Measurements from ENCODE around the gene ECI2. TPM values are rescaled to one million over a fixed set of nuclear protein-coding genes. Genes with fewer than 3 reads are reported as not detected.
A peak's percentile ranks its signal among the peaks of the same experiment; 100 is the strongest.

Gene ECI2
- total and polyA plus RNA-seq, 4 experiments from 2014 or later = 53.9 to 68.6 (median 62.9) TPM

GRCh38 chr6:4085332-4085700, 50.1 kb downstream of the ECI2 start:
- H3K4me1 Mint-ChIP-seq = no peaks in the 10 kb centered on the region

GRCh38 chr6:4084444-4085331, 50.7 kb downstream of the ECI2 start:
- Mint-ChIP-seq H3K36me3 (no peaks in the 10 kb centered on the region), H3K4me1 (no peaks in the 10 kb centered on the region), H3K4me3 (no peak overlapping the region), H3K9me3 (no peaks in the 10 kb centered on the region), H3K27ac (no peak overlapping the region), H3K27me3 (peaks cover 4 to 6% of the 10 kb centered on the region in 2 donors)
- Histone ChIP-seq H3K4me3 (ENCODE audit: low read length in 2 of 2) (no peak overlapping the region), H3K36me3 (ENCODE audit: insufficient read depth, low read length) (no peaks in the 10 kb centered on the region), H3K27ac (ENCODE audit: low read depth, low read length) (no peak overlapping the region), H3K9me3 (ENCODE audit: control insufficient read depth in 1 of 2, low read length in 2 of 2) (no peaks in the 10 kb centered on the region), H3K4me1 (ENCODE audit: insufficient read depth, low read length) (no peaks in the 10 kb centered on the region), H3K27me3 (ENCODE audit: insufficient read depth, low read length) (no peaks in the 10 kb centered on the region)
- intact Hi-C loops (cut with micrococcal nuclease) = no loop called here
- ChIA-PET CTCF (ENCODE audit: partially characterized antibody) (no interaction called here), POLR2A (ENCODE audit: partially characterized antibody) (no interaction called here)
- no peak for DNase-seq

More at GRCh38 chr6:4085332-4085700, 50.1 kb downstream of the ECI2 start:
- Histone ChIP-seq H3K27ac (ENCODE audit: low read depth, low read length) (no peak overlapping the region), H3K36me3 (ENCODE audit: insufficient read depth, low read length) (no peaks in the 10 kb centered on the region), H3K4me1 (ENCODE audit: insufficient read depth, low read length) (no peaks in the 10 kb centered on the region), H3K27me3 (ENCODE audit: insufficient read depth, low read length) (no peaks in the 10 kb centered on the region), H3K9me3 (ENCODE audit: control insufficient read depth in 1 of 2, low read length in 2 of 2) (no peaks in the 10 kb centered on the region), H3K4me3 (ENCODE audit: low read length in 2 of 2) (no peak overlapping the region)
- Mint-ChIP-seq H3K27ac (no peak overlapping the region), H3K27me3 (peaks cover 2% of the 10 kb centered on the region in 2 donors), H3K36me3 (no peaks in the 10 kb centered on the region), H3K4me3 (no peak overlapping the region), H3K9me3 (no peaks in the 10 kb centered on the region)
- intact Hi-C loops (cut with micrococcal nuclease) = no loop called here
- POLR2A ChIA-PET (ENCODE audit: partially characterized antibody) = no interaction called here
- DNase-seq = no peak
- CTCF ChIA-PET (ENCODE audit: partially characterized antibody) = no interaction called here

- peaks cover 17 to 19% of the 10 kb centered on the region in 2 donors for H3K27me3 Mint-ChIP-seq
- Histone ChIP-seq H3K9me3 (ENCODE audit: control insufficient read depth in 1 of 2, low read length in 2 of 2) (no peaks in the 10 kb centered on the region), H3K27me3 (ENCODE audit: insufficient read depth, low read length) (no peaks in the 10 kb centered on the region), H3K27ac (ENCODE audit: low read depth, low read length) (no peak within 1 kb of the TSS), H3K4me1 (ENCODE audit: insufficient read depth, low read length) (no peaks in the 10 kb centered on the region), H3K36me3 (ENCODE audit: insufficient read depth, low read length) (no peaks in the 10 kb centered on the region), H3K4me3 (ENCODE audit: low read length in 2 of 2) (no peak within 1 kb of the TSS)
- no peaks in the 10 kb centered on the region for H3K36me3 Mint-ChIP-seq
- CTCF ChIA-PET (ENCODE audit: partially characterized antibody) = no interaction called here
- intact Hi-C loops (cut with micrococcal nuclease) = no loop called here
- DNase-seq = no peak
- POLR2A ChIA-PET (ENCODE audit: partially characterized antibody) = no interaction called here
- H3K27ac Mint-ChIP-seq = peak within 1 kb of the TSS in 1 of 7 donors; percentile 12
- H3K4me3 Mint-ChIP-seq = no peak within 1 kb of the TSS
- H3K4me1 Mint-ChIP-seq = peaks cover 0 to 1% (median 0%) of the 10 kb centered on the region in 4 donors
- no peaks in the 10 kb centered on the region for H3K9me3 Mint-ChIP-seq
Measured at GRCh38 chr6:4078691-4079471, 56.5 kb downstream of the ECI2 start, which contains the start of gene FAM217A. Gene FAM217A, minus strand, starts transcription at chr6:4079137. Its CDS starts 1,723 bp downstream, at chr6:4077414.

- H3K36me3 ChIP-seq (ENCODE audit: insufficient read depth, low read length) = no peaks in the 10 kb centered on the region
- H3K4me3 ChIP-seq (ENCODE audit: low read length in 2 of 2) = no peak overlapping the region
- Mint-ChIP-seq H3K4me1 (peaks cover 0 to 1% (median 0%) of the 10 kb centered on the region in 4 donors), H3K36me3 (no peaks in the 10 kb centered on the region), H3K4me3 (no peak overlapping the region), H3K9me3 (no peaks in the 10 kb centered on the region), H3K27me3 (peaks cover 13 to 15% of the 10 kb centered on the region in 2 donors), H3K27ac (no peak overlapping the region)
- intact Hi-C loops (cut with micrococcal nuclease) = no loop called here
- no peak for DNase-seq
- H3K27ac ChIP-seq (ENCODE audit: low read depth, low read length) = no peak overlapping the region
- no peaks in the 10 kb centered on the region for H3K27me3 ChIP-seq (ENCODE audit: insufficient read depth, low read length)
- POLR2A ChIA-PET (ENCODE audit: partially characterized antibody) = no interaction called here
- CTCF ChIA-PET (ENCODE audit: partially characterized antibody) = no interaction called here
- H3K4me1 ChIP-seq (ENCODE audit: insufficient read depth, low read length) = no peaks in the 10 kb centered on the region
- H3K9me3 ChIP-seq (ENCODE audit: control insufficient read depth in 1 of 2, low read length in 2 of 2) = no peaks in the 10 kb centered on the region
Measured at GRCh38 chr6:4074478-4075235, 60.7 kb downstream of the ECI2 start.

- no peaks in the 10 kb centered on the region for H3K4me1 ChIP-seq (ENCODE audit: insufficient read depth, low read length)
- Mint-ChIP-seq H3K4me1 (no peaks in the 10 kb centered on the region), H3K9me3 (no peaks in the 10 kb centered on the region), H3K36me3 (no peaks in the 10 kb centered on the region), H3K27ac (peak overlapping the region in 1 of 7 donors; percentile 36), H3K4me3 (no peak overlapping the region), H3K27me3 (peaks cover 0 to 6% of the 10 kb centered on the region in 2 donors)
- no peak overlapping the region for H3K27ac ChIP-seq (ENCODE audit: low read depth, low read length)
- DNase-seq = no peak
- ChIA-PET CTCF (ENCODE audit: partially characterized antibody) (interaction anchor here (1.5 kb wide), 1 partner anchor 15 kb away, joined by 3 read pairs; no protein-coding TSS in a partner anchor), POLR2A (ENCODE audit: partially characterized antibody) (no interaction called here)
- H3K36me3 ChIP-seq (ENCODE audit: insufficient read depth, low read length) = no peaks in the 10 kb centered on the region
- H3K27me3 ChIP-seq (ENCODE audit: insufficient read depth, low read length) = no peaks in the 10 kb centered on the region
- intact Hi-C loops (cut with micrococcal nuclease) = no loop called here
- H3K4me3 ChIP-seq (ENCODE audit: low read length in 2 of 2) = no peak overlapping the region
- H3K9me3 ChIP-seq (ENCODE audit: control insufficient read depth in 1 of 2, low read length in 2 of 2) = no peaks in the 10 kb centered on the region
Measured at GRCh38 chr6:4071330-4071729, 64.0 kb downstream of the ECI2 start.

- no peak overlapping the region for H3K27ac ChIP-seq (ENCODE audit: low read depth, low read length)
- H3K4me3 ChIP-seq (ENCODE audit: low read length in 2 of 2) = no peak overlapping the region
- peaks cover 0 to 1% of the 10 kb centered on the region in 2 donors for H3K27me3 Mint-ChIP-seq
- no peak overlapping the region for H3K4me3 Mint-ChIP-seq
- H3K4me1 Mint-ChIP-seq = no peaks in the 10 kb centered on the region
- peaks cover 13 to 19% of the 10 kb centered on the region in 2 donors for H3K36me3 Mint-ChIP-seq
- H3K36me3 ChIP-seq (ENCODE audit: insufficient read depth, low read length) = peaks cover 4% of the 10 kb centered on the region
- ChIA-PET CTCF (ENCODE audit: partially characterized antibody) (no interaction called here), POLR2A (ENCODE audit: partially characterized antibody) (no interaction called here)
- H3K27me3 ChIP-seq (ENCODE audit: insufficient read depth, low read length) = no peaks in the 10 kb centered on the region
- no peak for DNase-seq
- H3K27ac Mint-ChIP-seq = peak overlapping the region in 1 of 7 donors; percentile 48
- no peaks in the 10 kb centered on the region for H3K9me3 Mint-ChIP-seq
- no peaks in the 10 kb centered on the region for H3K9me3 ChIP-seq (ENCODE audit: control insufficient read depth in 1 of 2, low read length in 2 of 2)
- intact Hi-C loops (cut with micrococcal nuclease) = no loop called here
- no peaks in the 10 kb centered on the region for H3K4me1 ChIP-seq (ENCODE audit: insufficient read depth, low read length)
Measured at GRCh38 chr6:4069199-4069598, 66.2 kb downstream of the ECI2 start.

- Mint-ChIP-seq H3K27ac (no peak overlapping the region), H3K36me3 (peaks cover 17 to 34% of the 10 kb centered on the region in 2 donors), H3K4me1 (no peaks in the 10 kb centered on the region), H3K9me3 (no peaks in the 10 kb centered on the region), H3K4me3 (no peak overlapping the region), H3K27me3 (peaks cover 0 to under 1% of the 10 kb centered on the region in 2 donors)
- Histone ChIP-seq H3K27me3 (ENCODE audit: insufficient read depth, low read length) (no peaks in the 10 kb centered on the region), H3K4me3 (ENCODE audit: low read length in 2 of 2) (no peak overlapping the region), H3K27ac (ENCODE audit: low read depth, low read length) (no peak overlapping the region), H3K36me3 (ENCODE audit: insufficient read depth, low read length) (peaks cover 16% of the 10 kb centered on the region), H3K9me3 (ENCODE audit: control insufficient read depth in 1 of 2, low read length in 2 of 2) (no peaks in the 10 kb centered on the region), H3K4me1 (ENCODE audit: insufficient read depth, low read length) (no peaks in the 10 kb centered on the region)
- CTCF ChIA-PET (ENCODE audit: partially characterized antibody) = interaction anchor here (1.7 kb wide), 1 partner anchor 88 kb away, joined by 6 read pairs; no protein-coding TSS in a partner anchor
- intact Hi-C loops (cut with micrococcal nuclease) = no loop called here
- POLR2A ChIA-PET (ENCODE audit: partially characterized antibody) = no interaction called here
- DNase-seq = no peak
Measured at GRCh38 chr6:4067673-4068072, 67.7 kb downstream of the ECI2 start.
